ENCODE results near the gene SCUBE1.

- TF ChIP-seq CTCF (IDR thresholded peaks at IDR 0.05), result no peak
- TF ChIP-seq SIN3A (IDR thresholded peaks at IDR 0.05; ENCODE audit: borderline replicate concordance, insufficient read depth, low read depth, low read length), result no peak
- TF ChIP-seq REST (IDR thresholded peaks at IDR 0.05; ENCODE audit: insufficient read depth in 1 of 2, low read depth in 2 of 2, low read length in 1 of 2), result no peak
- no peak for TF ChIP-seq POLR2AphosphoS5 (IDR thresholded peaks at IDR 0.05; ENCODE audit: low read depth, low read length)
- no peak for TF ChIP-seq TCF7L2 (IDR thresholded peaks at IDR 0.05; ENCODE audit: low read depth, low read length)
Measured at GRCh38 chr22:43160497-43161126, 182.6 kb downstream of the SCUBE1 start.
